GM12878 (cell line): ENCODE data around the gene ZNF213. TPM values are rescaled to one million over a fixed set of nuclear protein-coding genes. Genes with fewer than 3 reads are reported as not detected.

Experiments used
- ATAC-seq: fragments of 200-7000 bp; cut with Tn5 transposase; 3 replicates; pipeline ENCODE4 v1.9.1; 2020; ENCODE audit warnings: mild to moderate bottlenecking, moderate library complexity
- BruUV-seq: library from RNA; stranded (reverse); fragments of 400-500 nt; replicated peaks from 2 replicates; lab custom pipeline; 2021; lab: Mats Ljungman, UMichigan
- CTCF ChIA-PET: fragments of 300-600 bp; sonication (Branson Sonifier 250); formaldehyde crosslinking; extraction: SDS; loops from one replicate; lab custom pipeline; 2021; ENCODE audit warnings: inconsistent platforms; lab: Yijun Ruan, JAX
- POLR2A ChIA-PET: fragments of 350-600 bp; formaldehyde crosslinking; extraction: SDS; loops from one replicate; lab custom pipeline; 2021; ENCODE audit warnings: inconsistent platforms; lab: Charles Lee
- RAD21 ChIA-PET: fragments of 300-600 bp; sonication (Branson Sonifier 250); formaldehyde crosslinking; loops from one replicate; lab custom pipeline; 2023; ENCODE audit warnings: antibody characterized with exemption; ENCODE audit not compliant: unreplicated experiment; lab: Charles Lee
- SMC1A ChIA-PET: fragments of 300-600 bp; sonication (Branson Sonifier 250); formaldehyde crosslinking; loops from one replicate; lab custom pipeline; 2023; ENCODE audit not compliant: unreplicated experiment, uncharacterized antibody; lab: Charles Lee
- DNase-seq: peaks from one replicate; pipeline ENCODE4 v3.0.0-alpha.2; 2011; ENCODE audit warnings: low read depth, low spot score
- FAIRE-seq: peaks from 3 replicates; lab custom pipeline; 2011; peaks lifted over from hg19 to GRCh38; lab: Jason Lieb, UNC
- H2AFZ ChIP-seq: 2 replicates; pipeline ENCODE4 v1.6.0; 2011; ENCODE audit warnings: low read depth, low read length, control low read depth; ENCODE audit not compliant: control insufficient read depth
- H3K27ac ChIP-seq: 2 replicates; pipeline ENCODE4 v1.5.1; 2011; ENCODE audit warnings: control low read depth; ENCODE audit not compliant: control insufficient read depth, insufficient read depth
- H3K27me3 ChIP-seq, 2 experiments: replicated peaks in 1 of 2; 2 replicates each; pipeline versions ENCODE4 v1.6.0 to v1.6.1; 2011; ENCODE audit warnings: low read length in 1 of 2; ENCODE audit not compliant: control insufficient read depth in 2 of 2, insufficient read depth in 2 of 2
- H3K36me3 ChIP-seq, 2 experiments: 2 replicates each; pipeline ENCODE4 v1.5.1; 2011; ENCODE audit warnings: low read length in 1 of 2; ENCODE audit not compliant: control insufficient read depth in 2 of 2, insufficient read depth in 2 of 2
- H3K4me1 ChIP-seq: 2 replicates; pipeline ENCODE4 v1.6.1; 2011; ENCODE audit warnings: mild to moderate bottlenecking, low read length, moderate library complexity, mixed read lengths; ENCODE audit not compliant: control insufficient read depth, insufficient read depth
- H3K4me2 ChIP-seq: 2 replicates; pipeline ENCODE4 v1.6.0; 2011; ENCODE audit warnings: control low read depth; ENCODE audit not compliant: control insufficient read depth, insufficient read depth
- H3K4me3 ChIP-seq: fragments of 200-600 bp; sonication (generic); 2 replicates; pipeline ENCODE4 v1.5.1; 2016
- H3K79me2 ChIP-seq: 2 replicates; pipeline ENCODE4 v1.6.0; 2011; ENCODE audit warnings: low read length; ENCODE audit not compliant: control insufficient read depth, insufficient read depth
- H3K9ac ChIP-seq: 2 replicates; pipeline ENCODE4 v1.8.0; 2011; ENCODE audit warnings: low read length, control low read depth, mixed read lengths; ENCODE audit not compliant: control insufficient read depth, insufficient read depth
- H3K9me3 ChIP-seq: replicated peaks from 3 replicates; pipeline ENCODE4 v1.5.1; 2011; ENCODE audit warnings: mild to moderate bottlenecking, low read length; ENCODE audit not compliant: control insufficient read depth, insufficient read depth
- H4K20me1 ChIP-seq: 2 replicates; pipeline ENCODE4 v1.6.0; 2011; ENCODE audit not compliant: control insufficient read depth, insufficient read depth
- BCL3 ChIP-seq: IDR thresholded peaks from 2 replicates; pipeline ENCODE4 v1.6.1; 2011; ENCODE audit warnings: borderline replicate concordance, low read depth, mild to moderate bottlenecking, moderate library complexity, low read length; ENCODE audit not compliant: insufficient read depth, poor library complexity, severe bottlenecking
- CTCF ChIP-seq, 3 experiments: IDR thresholded peaks in 2 of 3; conservative IDR thresholded peaks in 1 of 3; 2 replicates each; pipeline ENCODE4 v1.5.1; 2011; ENCODE audit warnings: low read depth in 3 of 3, low read length in 3 of 3, mild to moderate bottlenecking in 3 of 3, control low read depth in 2 of 3, moderate library complexity in 2 of 3, inconsistent platforms in 1 of 3, mixed read lengths in 1 of 3; ENCODE audit not compliant: control insufficient read depth in 2 of 3, insufficient read depth in 1 of 3; ENCODE audit errors: extremely low read depth in 1 of 3
- E2F4 ChIP-seq: IDR thresholded peaks from 2 replicates; pipeline ENCODE4 v1.6.1; 2012; ENCODE audit warnings: low read depth, low read length, improper control_type of control experiment
- ESRRA ChIP-seq: IDR thresholded peaks from 2 replicates; pipeline ENCODE4 v1.6.1; 2012; ENCODE audit warnings: mild to moderate bottlenecking, low read length, improper control_type of control experiment
- FOS ChIP-seq: IDR thresholded peaks from 3 replicates; pipeline ENCODE4 v1.6.1; 2011; ENCODE audit warnings: borderline replicate concordance; ENCODE audit not compliant: insufficient read length; ENCODE audit errors: extremely low read depth
- IKZF2 ChIP-seq, 2 experiments: fragments of 450-650 bp; IDR thresholded peaks; 2 replicates each; pipeline ENCODE4 v1.6.1; 2017; ENCODE audit warnings: mild to moderate bottlenecking in 2 of 2, moderate library complexity in 2 of 2
- IRF4 ChIP-seq: IDR thresholded peaks from 2 replicates; pipeline ENCODE4 v1.6.1; 2011; ENCODE audit warnings: low read depth, low read length
- MLLT1 ChIP-seq: fragments of 450-650 bp; IDR thresholded peaks from 2 replicates; pipeline ENCODE4 v1.6.1; 2016; ENCODE audit warnings: mild to moderate bottlenecking
- NRF1 ChIP-seq: conservative IDR thresholded peaks from 2 replicates; pipeline ENCODE4 v1.6.1; 2011; ENCODE audit warnings: mild to moderate bottlenecking, low read depth, low read length, improper control_type of control experiment
- PAX8 ChIP-seq: fragments of 450-650 bp; IDR thresholded peaks from 2 replicates; pipeline ENCODE4 v1.6.1; 2017; ENCODE audit warnings: mild to moderate bottlenecking, moderate library complexity
- RB1 ChIP-seq: fragments of 450-650 bp; formaldehyde crosslinking; IDR thresholded peaks from 2 replicates; pipeline ENCODE4 v1.6.1; 2017; ENCODE audit warnings: mild to moderate bottlenecking, borderline replicate concordance
- REST ChIP-seq: IDR thresholded peaks from 2 replicates; pipeline ENCODE4 v1.6.1; 2012; ENCODE audit warnings: mild to moderate bottlenecking, low read depth, low read length
- SMARCA5 ChIP-seq: fragments of 450-650 bp; IDR thresholded peaks from 2 replicates; pipeline ENCODE4 v1.6.1; 2017; ENCODE audit warnings: mild to moderate bottlenecking
- SREBF2 ChIP-seq: IDR thresholded peaks from 2 replicates; pipeline ENCODE4 v1.6.1; 2012; ENCODE audit warnings: mild to moderate bottlenecking, low read length
- STAT1 ChIP-seq: fragments of 450-650 bp; conservative IDR thresholded peaks from 2 replicates; pipeline ENCODE4 v1.6.1; 2014; ENCODE audit warnings: antibody characterized with exemption, mild to moderate bottlenecking
- WGBS: methylation state at CpG from one replicate; pipeline ENCODE4 v1.1.6; 2016; ENCODE audit warnings: low lambda C conversion rate; ENCODE audit not compliant: insufficient replicate concordance, insufficient coverage; ENCODE audit errors: missing lambda C conversion rate; 5-methylcytosine and 5-hydroxymethylcytosine counted together
- in situ Hi-C: fragments of 300-500 bp; cut with MboI; formaldehyde crosslinking; loops from 9 replicates; pipeline ENCODE4 v1.14.3; 2018; ENCODE audit warnings: mixed read lengths
- intact Hi-C: fragments of 100-400 bp; cut with micrococcal nuclease; formaldehyde crosslinking; loops from one replicate; pipeline ENCODE4 v1.14.2; 2022; ENCODE audit not compliant: unreplicated experiment
- polyA plus RNA-seq, 11 experiments: library from polyadenylated mRNA; depleted of rRNA in 4 of 11; unstranded in 6 of 11; stranded (reverse) in 5 of 11; fragments of >200 nt; fragmentation: Nextera tagmentation in 4 of 11; fragmentation: Illumina TruSeq in 1 of 11; extraction: Ambion mirVana in 4 of 11; extraction: Trizol in 1 of 11; gene quantifications; 1 replicate in 1 of 11; 2 replicates in 10 of 11; pipeline versions ENCODE4 v1.2.1 to v1.2.3, GENCODE V29; 2011 to 2016; ENCODE audit warnings: inconsistent platforms in 2 of 11, missing spikeins in 2 of 11, low read depth in 1 of 11
- total RNA-seq, 4 experiments: library from RNA; depleted of rRNA in 3 of 4; stranded (reverse); fragments of >200 nt in 3 of 4; fragmentation: Illumina TruSeq in 1 of 4; extraction: Trizol in 1 of 4; gene quantifications; 2 replicates each; pipeline versions ENCODE4 v1.2.1 to v1.2.3, GENCODE V29; 2013 to 2021

Gene ZNF213
- total and polyA plus RNA-seq, 10 of the 15 experiments (the other 5 are each of a cell fraction or from before 2014, with no cell fraction given), result 0.53 to 9.4 (median 1.1) TPM

- POLR2A ChIA-PET, result interaction anchor here (0.5 kb wide), 1 partner anchor 427 kb away, joined by 3 read pairs; the partner anchor contains the start of gene SRRM2
- in situ Hi-C loops, result no loop called here
- TF ChIP-seq STAT1 (no peak), RB1 (no peak), ESRRA (no peak), CTCF (IDR thresholded peaks at IDR 0.05 in 2 of 3, conservative IDR thresholded peaks at IDR 0.05 in 1 of 3; ENCODE audit: control insufficient read depth in 2 of 3, extremely low read depth in 1 of 3, insufficient read depth in 1 of 3, low read depth in 3 of 3, low read length in 3 of 3) (no peak), IKZF2 (IDR thresholded peaks at IDR 0.05) (no peak), SREBF2 (no peak), NRF1 (no peak), SMARCA5 (no peak), REST (no peak), E2F4 (no peak), MLLT1 (no peak), IRF4 (no peak), BCL3 (no peak), FOS (no peak), PAX8 (no peak)
Observed at GRCh38 chr16:3179651-3180050, 44.8 kb downstream of the ZNF213 start.

More at GRCh38 chr16:3179651-3180050, 44.8 kb downstream of the ZNF213 start:
- no peaks in the 10 kb centered on the region for H3K9me3 ChIP-seq
- SMC1A ChIA-PET, result no interaction called here
- FAIRE-seq (no peak), DNase-seq (no peak), ATAC-seq (no peak)
- H3K27ac ChIP-seq, result no peak overlapping the region
- H3K36me3 ChIP-seq, result no peaks in the 10 kb centered on the region
- BruUV-seq, result no TSS peak
- H3K4me1 ChIP-seq, result peaks cover 12% of the 10 kb centered on the region; the same call in 1 of the 2 replicates
- H3K4me3 ChIP-seq, result no peak overlapping the region
- WGBS, result 39% methylated on average over 8 of the region's 8 CpGs
- H3K79me2 ChIP-seq, result no peaks in the 10 kb centered on the region
- no peak overlapping the region for H3K9ac ChIP-seq
- no peak overlapping the region for H3K4me2 ChIP-seq
- no peaks in the 10 kb centered on the region; a peak in 2 of 4 replicates for H3K27me3 ChIP-seq
- H2AFZ ChIP-seq, result no peak overlapping the region
- RAD21 ChIA-PET, result no interaction called here
- intact Hi-C loops, result no loop called here
- no peaks in the 10 kb centered on the region for H4K20me1 ChIP-seq
- CTCF ChIA-PET, result interaction anchor here (0.6 kb wide), 1 partner anchor 149 kb away, joined by 3 read pairs; no protein-coding TSS in a partner anchor
